Inferior parietal cortex (tissue), 1 donor: ENCODE measurements around the gene RIT2.

Experiments
- DNase-seq: peaks from one replicate; pipeline ENCODE4 v3.0.0-alpha.2; 2016; ENCODE audit errors: extremely low spot score

Gene RIT2

DNA sequence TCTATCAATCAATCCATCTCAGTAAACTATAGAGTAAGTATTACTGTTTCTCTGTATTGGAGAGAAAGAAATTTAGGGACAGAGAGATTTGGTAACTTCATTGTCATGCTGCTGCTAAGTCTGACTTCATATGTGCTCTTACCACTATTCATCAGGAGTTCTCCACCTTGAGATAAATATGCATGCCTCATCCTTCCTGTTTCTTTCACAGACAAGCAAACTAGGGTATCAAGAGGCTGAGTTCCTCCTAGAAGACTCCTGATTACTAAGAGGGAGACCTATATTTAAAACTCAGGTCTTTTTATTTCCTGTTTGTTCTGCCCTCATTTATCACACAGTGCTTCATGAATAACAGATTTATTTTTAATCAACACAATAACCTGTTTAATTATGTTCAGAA is 34.1 kb downstream of the RIT2 start:
- no peak for DNase-seq

DNA sequence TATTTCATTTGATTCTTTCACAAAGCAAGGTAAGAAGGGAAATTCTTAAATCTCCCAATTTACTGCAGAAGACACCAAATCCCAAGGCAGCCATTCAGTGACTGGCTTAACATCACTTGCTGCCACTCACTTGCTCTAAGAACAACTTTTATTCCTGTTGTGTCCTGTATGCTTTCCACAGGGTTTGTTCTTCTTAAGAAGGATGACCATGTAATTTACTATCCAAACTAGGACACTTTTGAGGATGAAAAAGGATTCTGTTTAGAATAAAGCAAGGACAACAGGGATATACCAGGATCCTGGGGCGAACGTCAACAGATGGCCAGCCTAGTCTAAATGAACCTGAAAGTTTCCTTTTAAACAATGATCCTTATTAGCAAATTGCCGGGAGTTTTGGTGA is 34.8 kb downstream of the RIT2 start:
- DNase-seq: no peak

DNA sequence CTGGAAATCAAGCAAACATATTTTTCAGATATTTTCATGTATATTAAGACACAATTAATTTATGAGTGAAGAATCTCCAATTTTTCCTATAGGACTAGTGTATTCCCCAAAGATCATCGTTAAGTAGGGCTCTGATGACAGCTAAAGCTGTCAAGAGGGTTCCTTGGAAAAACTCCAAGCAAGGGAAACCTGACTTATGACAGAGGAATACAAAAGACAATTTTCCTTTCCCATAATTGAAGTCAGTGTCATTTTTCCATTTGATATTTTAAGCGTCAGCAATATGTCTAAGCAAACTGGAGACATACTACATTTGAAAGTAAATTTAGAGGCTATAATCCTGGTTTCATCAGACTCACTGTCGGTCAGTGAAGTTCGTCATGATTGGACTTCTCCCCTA is 36.1 kb downstream of the RIT2 start:
- no peak for DNase-seq

DNA sequence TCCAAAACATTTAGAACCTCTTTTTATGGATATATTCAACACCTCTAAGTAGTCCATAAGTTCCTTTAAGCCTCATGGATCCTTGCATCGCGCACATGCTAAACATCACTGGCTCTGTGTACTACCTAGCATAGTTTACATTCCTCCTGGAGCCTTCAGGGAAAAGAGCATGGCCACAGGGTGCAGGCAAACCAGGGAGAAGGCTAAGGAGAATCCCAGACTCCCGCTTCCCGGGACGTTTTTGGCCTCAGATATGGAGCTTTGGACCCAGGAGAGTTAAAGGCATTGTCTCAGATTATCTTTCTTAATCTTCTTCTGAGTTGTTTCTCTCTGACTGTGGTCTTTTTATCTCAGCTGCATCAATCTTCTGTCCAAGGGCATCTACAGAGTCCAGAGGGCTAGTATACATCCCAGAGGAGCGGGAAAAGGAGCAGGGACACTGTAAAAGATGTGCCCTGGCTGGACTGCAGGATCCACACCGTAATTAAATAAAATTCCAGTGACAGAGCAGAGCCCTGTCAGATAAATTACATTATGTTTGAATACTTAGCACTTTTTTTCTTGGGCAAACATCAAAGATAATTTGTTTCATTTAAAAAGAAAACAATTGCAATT is 36.9 kb downstream of the RIT2 start:
- DNase-seq: no peak

DNA sequence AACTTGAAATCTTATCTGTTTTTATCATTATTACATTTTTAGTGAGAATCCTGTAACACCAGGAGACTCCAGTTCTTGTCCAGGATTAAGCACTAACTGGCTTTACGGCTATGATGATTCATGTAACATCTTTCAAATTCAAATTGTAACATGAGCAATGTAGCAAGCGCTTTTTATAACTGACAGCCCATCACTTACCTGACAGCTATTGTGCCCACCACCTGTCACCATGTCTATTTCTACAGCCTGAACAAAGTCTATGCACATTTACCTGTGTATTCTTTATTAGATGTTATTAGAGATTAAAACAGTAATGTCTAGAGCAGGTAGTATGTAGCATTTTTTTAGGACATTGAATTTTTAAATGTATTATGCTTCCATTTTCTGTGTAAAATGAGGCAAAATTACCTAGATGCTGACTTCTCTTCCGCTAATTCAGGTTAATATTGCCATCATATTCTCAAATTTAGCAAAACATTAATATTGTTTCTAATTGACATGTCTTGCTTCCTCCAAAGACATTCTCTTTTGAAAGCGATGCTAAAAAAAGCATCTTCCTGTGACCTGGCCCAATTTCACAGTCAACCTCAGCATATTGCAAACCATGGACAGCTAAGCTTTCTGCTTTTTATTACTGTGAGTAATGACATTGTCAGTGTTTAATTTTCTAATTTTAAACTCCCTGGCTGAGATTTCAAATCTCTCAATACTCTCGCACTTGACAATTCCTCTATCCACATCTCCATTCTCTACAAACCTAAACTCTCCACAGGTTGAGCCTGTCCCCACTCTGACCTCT is 37.8 kb downstream of the RIT2 start:
- no peak for DNase-seq

DNA sequence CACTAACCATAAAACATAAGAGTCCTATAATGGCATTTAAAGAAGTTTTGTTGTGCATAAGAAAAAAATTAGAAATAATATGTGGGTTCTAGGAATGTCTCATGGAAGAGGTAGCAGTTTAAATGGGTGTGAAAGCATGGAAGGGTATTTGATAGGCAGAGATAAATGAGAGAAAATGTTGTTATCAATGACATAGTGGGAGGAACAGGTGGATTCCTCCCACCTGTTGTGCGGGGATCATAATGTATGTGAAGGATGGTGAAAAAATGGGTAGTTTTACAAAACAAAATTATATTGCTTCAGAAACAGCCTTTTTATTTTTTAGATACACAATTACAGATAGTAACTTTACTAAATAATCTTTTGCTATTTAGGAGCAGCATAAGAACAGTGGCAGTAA is 41.7 kb downstream of the RIT2 start:
- DNase-seq: no peak

DNA sequence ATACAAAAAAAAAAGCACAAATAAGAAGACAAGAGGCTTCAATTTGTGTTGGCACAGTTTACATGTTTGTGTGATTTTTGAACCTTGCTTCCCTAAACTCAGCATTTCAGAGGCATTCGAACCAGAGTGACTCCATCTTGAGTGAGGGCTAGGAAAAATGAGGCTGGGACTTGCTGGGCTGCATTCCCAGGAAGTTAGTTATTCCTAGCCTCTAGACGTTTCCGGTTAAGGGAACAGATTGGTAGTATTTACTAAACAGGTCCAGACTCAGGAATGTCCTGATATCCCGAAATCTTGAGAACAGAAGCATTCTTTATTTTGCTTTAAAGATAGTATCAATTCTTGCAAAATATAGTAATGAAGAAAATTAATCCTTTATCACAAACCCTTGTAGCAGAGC is 46.7 kb downstream of the RIT2 start:
- DNase-seq: no peak

DNA sequence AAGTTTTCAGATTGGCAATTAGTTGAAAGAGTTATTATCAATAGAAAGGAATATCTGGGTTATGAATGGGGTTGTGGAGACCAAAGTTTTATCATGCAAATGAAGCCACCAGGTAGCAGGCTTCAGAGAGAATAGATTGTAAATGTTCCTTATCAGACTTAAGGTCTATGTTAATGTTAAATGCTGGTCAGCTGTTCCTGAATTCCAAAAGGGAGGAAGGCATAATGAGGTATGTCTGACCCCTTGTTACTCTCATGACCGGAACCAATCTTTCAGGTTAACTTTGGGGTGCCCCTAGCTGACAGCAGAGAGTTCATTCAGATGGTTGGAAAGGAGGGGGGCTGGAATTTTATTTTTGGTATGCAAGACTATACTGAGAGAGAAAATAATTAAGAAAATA is 47.9 kb downstream of the RIT2 start:
- no peak for DNase-seq

DNA sequence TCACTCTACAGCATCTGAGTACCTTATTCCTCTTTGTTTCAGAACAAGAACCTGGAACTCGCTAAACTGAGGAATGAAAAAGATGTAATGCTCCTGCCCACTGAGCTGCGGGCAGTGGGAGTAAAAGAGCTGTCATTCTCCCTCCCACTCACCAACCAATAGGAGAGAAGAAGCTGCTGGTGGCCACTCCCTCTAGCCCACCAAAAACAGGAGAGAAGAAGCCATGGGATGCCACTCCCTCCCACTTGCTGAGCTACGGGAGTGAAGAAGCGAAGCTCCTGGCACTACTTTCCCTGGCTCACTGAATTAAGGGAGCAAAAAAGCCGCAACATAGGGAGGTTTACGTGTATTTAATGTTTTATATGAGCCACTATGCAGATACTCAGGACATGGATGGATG is 53.7 kb downstream of the RIT2 start:
- no peak for DNase-seq

DNA sequence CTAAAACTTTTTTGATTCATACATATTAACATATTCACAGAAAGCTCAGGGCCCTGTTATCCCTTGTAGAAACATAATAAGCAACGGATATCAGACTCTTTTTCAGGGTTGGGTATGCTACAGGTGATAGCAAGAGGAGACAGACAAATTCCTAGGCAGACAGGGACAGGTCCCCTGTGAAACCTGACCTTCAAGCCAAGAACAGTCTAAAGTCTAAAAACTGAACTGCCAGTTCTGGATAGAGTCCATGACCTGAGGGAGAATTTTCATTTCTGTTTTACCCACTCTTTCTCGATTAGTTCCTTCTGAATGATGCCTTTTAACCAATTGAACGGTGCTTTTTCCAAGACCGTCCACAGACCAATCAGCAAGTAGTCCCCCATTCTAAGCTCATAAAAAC is 54.2 kb downstream of the RIT2 start:
- no peak for DNase-seq

DNA sequence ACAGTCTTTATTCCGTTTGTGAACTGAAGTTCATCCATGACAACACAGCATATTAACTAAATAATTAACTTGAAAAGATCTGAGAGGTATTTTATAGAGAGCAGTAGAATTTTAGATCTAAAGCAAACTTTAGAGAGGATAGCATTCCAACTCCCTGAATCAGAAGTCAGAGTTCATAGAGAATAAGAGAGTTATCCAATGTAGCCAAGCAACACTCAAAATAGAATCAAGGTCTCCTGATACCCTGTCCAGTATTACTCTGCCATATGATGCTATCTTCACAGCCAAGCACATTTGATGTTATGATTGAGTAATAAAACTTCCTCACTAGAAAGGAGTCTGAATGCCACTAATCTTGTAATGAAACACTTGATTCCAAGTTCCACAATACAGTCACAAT is 55.5 kb downstream of the RIT2 start:
- DNase-seq: no peak

DNA sequence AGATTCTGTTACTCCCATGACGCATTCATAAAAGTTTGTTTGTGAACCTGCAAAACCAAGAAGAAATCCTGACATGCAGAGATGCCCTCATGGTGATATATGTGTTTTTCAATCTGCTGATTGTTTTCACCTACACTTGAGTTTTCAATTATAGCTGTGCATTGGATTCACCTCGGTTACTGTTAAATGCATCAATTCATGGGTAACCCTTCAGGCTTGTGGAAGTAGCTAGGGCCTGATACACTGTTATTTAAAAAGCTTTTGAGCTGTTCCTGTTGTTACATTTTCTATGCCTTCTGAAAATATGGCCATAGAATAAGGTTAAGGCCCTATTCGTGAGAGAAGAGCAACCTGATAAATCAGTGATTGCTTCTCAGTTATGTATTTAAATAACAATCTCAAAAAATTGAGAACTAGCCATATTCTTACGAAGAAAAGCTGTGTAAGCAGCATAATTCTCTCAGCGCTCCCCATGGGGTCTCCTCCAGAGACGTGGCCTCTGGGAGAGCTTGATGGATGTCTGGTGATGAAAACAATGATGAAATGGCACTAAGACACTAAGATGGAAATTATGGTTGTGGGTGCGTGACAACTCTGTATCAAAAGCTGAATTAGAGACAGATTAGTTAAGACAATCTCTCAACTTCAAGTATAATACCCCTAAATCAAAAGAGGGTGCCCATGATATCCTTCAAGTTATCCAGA is 60.5 kb downstream of the RIT2 start:
- DNase-seq: no peak

DNA sequence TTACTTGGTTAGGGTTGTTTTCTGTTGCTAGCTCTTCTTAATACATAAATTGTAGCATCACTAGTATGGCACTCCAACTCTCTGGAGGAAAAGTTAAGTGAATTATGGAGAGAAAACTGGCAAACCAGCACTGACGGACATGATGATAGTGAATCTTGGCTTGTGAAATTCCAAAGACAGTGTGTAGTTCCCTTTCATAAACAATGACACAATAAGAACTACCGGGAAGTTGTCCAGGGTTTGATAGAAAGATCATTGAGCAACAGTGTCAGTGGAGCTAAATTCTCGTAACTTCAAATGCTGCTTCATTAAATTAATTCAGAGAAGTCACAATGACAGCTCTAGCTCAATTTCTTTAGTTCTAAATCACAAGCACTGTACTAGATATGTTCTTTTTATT is 66.5 kb downstream of the RIT2 start:
- DNase-seq: peak; percentile 9

DNA sequence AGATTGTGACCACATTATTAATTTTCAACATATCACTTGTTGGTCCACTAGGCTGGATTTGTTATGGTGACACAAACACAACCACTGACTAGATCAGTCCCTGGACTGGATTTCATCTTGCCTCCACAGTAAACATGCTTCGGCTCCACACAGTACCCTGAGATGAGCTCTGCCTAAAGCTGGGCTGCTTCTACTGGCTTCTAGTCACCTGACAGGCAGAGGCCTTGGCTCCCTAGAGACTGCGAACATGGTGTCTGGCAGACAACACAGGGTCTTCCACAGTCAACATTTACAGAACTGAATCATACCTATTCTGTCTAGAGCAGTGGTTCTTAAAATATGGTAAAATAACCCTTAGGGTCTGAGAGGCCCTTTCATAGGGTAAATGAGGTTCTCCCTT is 69.2 kb downstream of the RIT2 start:
- no peak for DNase-seq

DNA sequence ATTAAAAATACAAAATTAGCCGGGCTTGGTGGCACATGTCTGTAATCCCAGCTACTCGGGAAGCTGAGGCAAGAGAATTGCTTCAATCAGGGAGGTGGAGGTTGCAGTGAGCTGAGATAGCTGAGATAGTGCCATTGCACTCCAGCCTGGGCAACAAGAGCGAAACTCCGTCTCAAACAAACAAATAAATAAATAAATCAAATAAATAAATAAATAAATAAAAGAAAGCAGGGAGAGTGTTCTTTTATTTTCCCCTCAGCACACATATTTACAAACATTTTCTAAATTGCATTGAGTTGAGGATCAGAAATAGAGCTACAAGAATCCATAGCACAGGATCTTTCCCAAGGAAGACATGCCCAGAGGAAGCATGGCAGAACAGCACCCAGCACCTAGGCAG is 71.9 kb downstream of the RIT2 start:
- DNase-seq: no peak

DNA sequence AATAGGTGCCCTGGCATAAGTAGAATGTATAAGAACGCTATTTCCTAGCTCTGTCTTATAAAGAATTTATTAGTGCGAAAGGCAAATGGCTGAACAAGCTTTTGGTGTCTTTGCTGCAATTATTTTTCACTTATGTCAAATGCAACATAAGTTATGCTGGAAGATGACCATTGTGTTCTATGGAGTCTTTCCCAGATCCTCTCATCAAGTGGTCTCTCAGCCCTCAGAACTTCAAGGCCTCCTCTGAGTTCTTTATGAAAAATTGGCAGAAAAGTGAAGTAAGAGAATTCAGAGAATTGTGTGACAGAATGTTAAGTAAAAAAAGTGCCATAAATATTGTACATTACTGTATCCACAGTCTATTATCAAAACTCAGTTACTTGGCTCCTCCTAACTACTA is 75.2 kb downstream of the RIT2 start:
- DNase-seq: no peak

DNA sequence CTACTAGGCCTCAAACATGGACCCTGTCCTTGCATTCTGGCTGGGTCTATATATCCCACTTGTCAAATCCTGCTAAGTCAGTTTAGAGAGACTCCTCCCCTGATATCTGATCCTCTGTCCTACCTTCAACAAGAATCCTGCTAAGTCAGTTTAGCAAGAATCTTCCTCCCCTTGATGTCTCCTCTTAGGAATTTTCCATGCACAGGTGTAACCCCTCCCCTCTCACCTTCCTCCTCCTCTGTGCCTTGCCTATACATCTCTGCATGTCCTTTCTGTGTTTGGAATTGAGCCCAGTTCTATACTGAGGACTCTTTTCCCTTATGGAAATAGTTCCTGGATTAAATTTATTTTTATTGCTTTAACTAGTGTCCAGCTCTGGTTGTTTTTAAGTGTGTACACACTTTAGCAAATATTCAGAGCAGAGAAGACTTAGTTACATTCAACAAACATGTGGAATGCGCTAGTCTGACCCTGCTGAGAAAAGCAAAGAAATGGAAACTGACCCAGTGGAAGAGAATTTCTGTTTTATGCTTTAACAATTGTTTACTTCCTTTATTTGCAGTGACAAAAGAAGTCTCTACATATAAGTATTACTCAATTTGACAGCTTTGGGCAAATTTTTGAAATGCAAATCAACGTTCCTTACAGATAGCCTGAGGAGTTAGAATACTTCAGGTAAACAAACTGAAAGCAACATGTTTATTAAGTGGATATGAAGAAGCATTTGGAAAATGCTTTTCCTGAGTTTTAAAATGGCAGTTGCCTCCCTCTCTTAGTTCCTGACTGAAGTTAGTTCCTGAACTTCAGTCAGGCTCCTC is 80.6 kb downstream of the RIT2 start:
- DNase-seq: no peak

DNA sequence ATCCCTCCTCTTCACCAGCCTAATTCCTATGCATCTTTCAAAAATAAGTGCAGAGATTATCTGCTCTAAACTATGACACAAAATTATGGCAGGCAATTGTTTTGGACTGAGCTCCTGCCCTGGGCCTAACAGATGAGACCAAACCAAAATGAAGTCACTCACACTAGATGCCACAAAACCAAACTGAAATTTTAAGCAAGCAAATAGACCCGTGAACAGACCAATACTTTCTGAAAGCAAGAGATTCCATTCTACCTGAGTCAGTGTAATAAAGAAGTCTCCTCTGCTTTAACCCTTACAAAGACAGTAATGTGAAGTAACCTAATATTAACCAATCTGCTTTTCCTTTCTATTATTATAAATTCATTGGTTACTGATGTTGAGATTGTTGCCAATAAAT is 84.3 kb downstream of the RIT2 start:
- no peak for DNase-seq

DNA sequence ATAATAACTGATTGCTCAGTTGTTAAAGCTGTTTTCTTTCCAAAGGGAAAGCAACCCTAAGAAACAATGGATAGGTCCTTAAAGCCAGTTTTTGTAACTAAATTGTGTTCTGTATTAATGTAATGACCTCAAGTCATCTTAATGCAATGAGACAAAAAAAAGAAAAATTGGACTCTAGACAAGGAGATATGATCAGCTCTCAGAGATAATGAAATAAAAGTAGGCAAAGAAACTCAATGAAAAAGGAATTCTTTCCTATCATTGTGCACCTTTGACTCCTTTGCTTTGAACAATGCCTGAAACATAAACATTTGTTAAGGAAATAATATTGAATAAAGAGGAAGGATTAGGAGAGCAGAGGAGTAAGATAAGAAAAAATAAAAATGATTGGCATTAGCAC is 86.1 kb downstream of the RIT2 start:
- DNase-seq: no peak

DNA sequence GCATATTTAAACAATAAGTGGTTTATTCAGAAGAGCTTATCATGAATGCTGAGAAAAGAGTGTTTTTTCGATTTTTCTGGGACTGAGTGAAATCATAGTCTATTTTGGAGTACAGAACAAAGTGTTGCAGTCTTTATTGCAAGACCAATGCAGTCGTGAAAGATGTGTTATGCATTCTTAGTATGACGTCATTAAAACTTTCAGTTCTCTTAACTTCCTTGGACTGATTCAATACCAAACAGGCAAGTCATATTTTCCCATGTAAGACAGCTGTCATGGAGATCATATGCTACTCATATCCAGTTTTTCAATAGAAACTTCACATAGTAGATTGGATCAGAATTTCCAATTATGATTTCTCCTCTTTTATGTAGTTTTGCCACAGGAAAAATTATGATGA is 92.6 kb downstream of the RIT2 start:
- no peak for DNase-seq

DNA sequence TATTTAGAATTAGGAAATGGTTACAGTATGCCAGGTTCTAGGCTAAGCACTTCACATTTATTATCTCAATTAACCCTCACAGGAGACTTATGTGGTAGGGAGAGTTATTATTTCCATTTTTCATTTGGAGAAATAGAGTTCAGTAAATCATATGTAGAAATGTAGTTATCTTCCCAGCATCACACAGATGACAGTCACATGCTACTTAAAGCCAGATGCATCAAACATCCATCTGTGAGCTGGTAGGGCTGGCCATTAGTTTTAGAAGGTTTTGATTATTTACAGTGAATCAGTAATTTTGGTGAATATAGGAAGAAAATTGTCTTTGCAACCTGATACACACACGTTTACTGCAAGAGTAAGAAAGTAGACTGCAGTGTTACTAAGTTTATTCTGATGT is 97.9 kb downstream of the RIT2 start:
- DNase-seq: no peak

DNA sequence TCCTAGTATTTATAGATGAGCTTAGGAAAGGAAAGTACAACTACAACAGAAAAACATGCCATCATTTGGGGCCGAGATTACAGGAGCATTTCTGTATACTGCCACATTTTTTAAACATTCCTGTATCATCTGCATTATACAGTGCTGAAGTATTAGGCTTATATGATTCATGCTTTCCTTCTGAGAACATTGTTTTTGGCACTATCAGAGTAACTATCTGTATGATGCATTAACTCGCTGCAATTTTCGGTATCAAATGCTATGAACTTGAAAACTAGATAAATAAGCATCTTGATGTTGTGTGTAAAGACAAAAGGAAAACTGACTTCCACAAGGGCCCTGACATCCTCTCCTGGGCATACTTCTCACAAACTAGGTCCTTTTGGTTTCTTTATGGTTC is 102.0 kb downstream of the RIT2 start:
- DNase-seq: no peak
